SU-DHL-6 (cell line): ENCODE measurements around the gene ALDOC.

Source experiments
- CTCF ChIP-seq: fragments of 200-600 bp; sonication (generic); IDR thresholded peaks from one replicate; pipeline ENCODE4 v1.5.1; 2017; ENCODE audit warnings: antibody characterized with exemption, mild to moderate bottlenecking, low read length, moderate library complexity; ENCODE audit not compliant: insufficient read depth, poor library complexity, severe bottlenecking
- EZH2phosphoT487 ChIP-seq: fragments of 200-600 bp; sonication (generic), shearing (Covaris generic); conservative IDR thresholded peaks from 2 replicates; pipeline ENCODE4 v1.6.1; 2018; ENCODE audit warnings: mild to moderate bottlenecking, antibody characterized with exemption, low read length, moderate library complexity, mixed read lengths

GRCh38 chr17:28567604-28568003 is 9.1 kb downstream of the ALDOC start:
- TF ChIP-seq CTCF (no peak), EZH2phosphoT487 (no peak)
